Stomach (tissue), 4 donors: Measurements from ENCODE around the gene SECTM1.

Experiments
- POLR2A ChIP-seq, 4 donors: fragments of 450-650 bp; IDR thresholded peaks; one replicate each; pipeline ENCODE4 v1.6.1; 2016; ENCODE audit warnings: antibody characterized with exemption in 4 of 4, control low read depth in 2 of 4, mild to moderate bottlenecking in 1 of 4, moderate library complexity in 1 of 4
- POLR2AphosphoS5 ChIP-seq, 3 donors: sonication (generic); formaldehyde crosslinking; IDR thresholded peaks; one replicate each; pipeline ENCODE4 v1.6.1; 2016; ENCODE audit warnings: antibody characterized with exemption in 3 of 3
- TF ChIP-seq, protein P1 (sequence below), 7 experiments: fragments of 450-650 bp in 4 of 7; fragments of 200-600 bp in 3 of 7; sonication (generic) in 3 of 7; IDR thresholded peaks; one replicate each; pipeline ENCODE4 v1.5.1; 2016 to 2019; ENCODE audit warnings: antibody characterized with exemption in 7 of 7, control low read depth in 2 of 7, mild to moderate bottlenecking in 1 of 7

DNA sequence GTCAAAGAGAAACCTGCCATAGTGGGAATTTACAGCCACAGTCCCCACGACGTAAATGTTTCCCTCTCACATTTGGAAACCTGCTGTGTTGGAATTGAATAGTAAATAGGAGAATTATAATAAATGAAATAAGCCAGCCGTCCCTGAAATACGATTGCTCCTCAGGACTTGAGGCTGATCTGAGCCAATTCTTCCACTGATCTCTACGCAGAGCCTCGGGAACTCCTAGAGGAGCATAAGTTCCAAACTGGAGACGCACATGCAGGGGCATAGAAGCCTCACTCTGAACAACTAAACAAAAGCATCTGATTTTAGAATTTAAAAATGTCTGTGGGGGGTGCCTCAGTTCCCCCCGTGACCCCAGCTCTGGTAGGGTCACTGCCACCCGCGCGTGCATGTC lies 15.3 kb upstream of the SECTM1 start:
- TF ChIP-seq, protein P1, sequence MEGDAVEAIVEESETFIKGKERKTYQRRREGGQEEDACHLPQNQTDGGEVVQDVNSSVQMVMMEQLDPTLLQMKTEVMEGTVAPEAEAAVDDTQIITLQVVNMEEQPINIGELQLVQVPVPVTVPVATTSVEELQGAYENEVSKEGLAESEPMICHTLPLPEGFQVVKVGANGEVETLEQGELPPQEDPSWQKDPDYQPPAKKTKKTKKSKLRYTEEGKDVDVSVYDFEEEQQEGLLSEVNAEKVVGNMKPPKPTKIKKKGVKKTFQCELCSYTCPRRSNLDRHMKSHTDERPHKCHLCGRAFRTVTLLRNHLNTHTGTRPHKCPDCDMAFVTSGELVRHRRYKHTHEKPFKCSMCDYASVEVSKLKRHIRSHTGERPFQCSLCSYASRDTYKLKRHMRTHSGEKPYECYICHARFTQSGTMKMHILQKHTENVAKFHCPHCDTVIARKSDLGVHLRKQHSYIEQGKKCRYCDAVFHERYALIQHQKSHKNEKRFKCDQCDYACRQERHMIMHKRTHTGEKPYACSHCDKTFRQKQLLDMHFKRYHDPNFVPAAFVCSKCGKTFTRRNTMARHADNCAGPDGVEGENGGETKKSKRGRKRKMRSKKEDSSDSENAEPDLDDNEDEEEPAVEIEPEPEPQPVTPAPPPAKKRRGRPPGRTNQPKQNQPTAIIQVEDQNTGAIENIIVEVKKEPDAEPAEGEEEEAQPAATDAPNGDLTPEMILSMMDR (IDR thresholded peaks at IDR 0.05): no peak
- no peak for TF ChIP-seq POLR2A (IDR thresholded peaks at IDR 0.05)
- TF ChIP-seq POLR2AphosphoS5 (IDR thresholded peaks at IDR 0.05): no peak
